Measurements from ENCODE around the gene PTPRE.

GRCh38 chr10:127995939-127996338 is 89.0 kb downstream of the PTPRE start:
- no peak for TF ChIP-seq POLR2A (IDR thresholded peaks at IDR 0.05)
- TF ChIP-seq CTCF (IDR thresholded peaks at IDR 0.05): no peak

Data from body of pancreas (tissue), 4 donors.